ENCODE results near the gene KCNQ4.

KCNQ4 gene

GRCh38 chr1:40802078-40802741 is 18.6 kb downstream of the KCNQ4 start:
- peak; percentile 87 for ATAC-seq
- no peak for TF ChIP-seq ARNTL (CRISPR knock-in tag; IDR thresholded peaks at IDR 0.05; ENCODE audit: borderline replicate concordance, low read depth)
- TF ChIP-seq ZNF70 (CRISPR knock-in tag; IDR thresholded peaks at IDR 0.05): peak; percentile 69; the same call in 1 of the 2 replicates
- TF ChIP-seq CREB5 (CRISPR knock-in tag; IDR thresholded peaks at IDR 0.05; ENCODE audit: low read depth): no peak
- TF ChIP-seq PPARA (CRISPR knock-in tag; IDR thresholded peaks at IDR 0.05; ENCODE audit: borderline replicate concordance): no peak

GRCh38 chr1:40802742-40803113 is 19.1 kb downstream of the KCNQ4 start:
- no peak for TF ChIP-seq TSHZ2 (CRISPR knock-in tag; IDR thresholded peaks at IDR 0.05)
- no peak for TF ChIP-seq POU6F1 (CRISPR knock-in tag; IDR thresholded peaks at IDR 0.05; ENCODE audit: borderline replicate concordance, low read depth)
- no peak for TF ChIP-seq ISL1 (CRISPR knock-in tag; IDR thresholded peaks at IDR 0.05)
- TF ChIP-seq ZC3H10 (CRISPR knock-in tag; IDR thresholded peaks at IDR 0.05): no peak
- no peak for TF ChIP-seq ARNTL (CRISPR knock-in tag; IDR thresholded peaks at IDR 0.05; ENCODE audit: borderline replicate concordance, low read depth)
- TF ChIP-seq TOX (CRISPR knock-in tag; IDR thresholded peaks at IDR 0.05; ENCODE audit: borderline replicate concordance): no peak
- TF ChIP-seq PATZ1 (CRISPR knock-in tag; IDR thresholded peaks at IDR 0.05; ENCODE audit: borderline replicate concordance): no peak
- TF ChIP-seq CREB5 (CRISPR knock-in tag; IDR thresholded peaks at IDR 0.05; ENCODE audit: low read depth): no peak
- TF ChIP-seq OSR1 (CRISPR knock-in tag; IDR thresholded peaks at IDR 0.05): no peak
- TF ChIP-seq ZFP3 (CRISPR knock-in tag; IDR thresholded peaks at IDR 0.05): no peak
- no peak for TF ChIP-seq ZNF70 (CRISPR knock-in tag; IDR thresholded peaks at IDR 0.05)
- no peak for TF ChIP-seq GLIS3 (CRISPR knock-in tag; IDR thresholded peaks at IDR 0.05)
- TF ChIP-seq ZNF8 (CRISPR knock-in tag; IDR thresholded peaks at IDR 0.05): no peak
- TF ChIP-seq CSRNP3 (CRISPR knock-in tag; IDR thresholded peaks at IDR 0.05): no peak
- TF ChIP-seq TCF4 (CRISPR knock-in tag; IDR thresholded peaks at IDR 0.05; ENCODE audit: borderline replicate concordance): no peak
- no peak for TF ChIP-seq CSDC2 (CRISPR knock-in tag; IDR thresholded peaks at IDR 0.05)
- TF ChIP-seq PPARA (CRISPR knock-in tag; IDR thresholded peaks at IDR 0.05; ENCODE audit: borderline replicate concordance): no peak
- no peak; the same call in 2 of the 3 replicates for ATAC-seq

GRCh38 chr1:40803447-40803846 is 19.9 kb downstream of the KCNQ4 start:
- ATAC-seq: no peak
- TF ChIP-seq RARB (CRISPR knock-in tag; IDR thresholded peaks at IDR 0.05): no peak
- TF ChIP-seq BACH2 (CRISPR knock-in tag; IDR thresholded peaks at IDR 0.05; ENCODE audit: borderline replicate concordance): no peak
- no peak for TF ChIP-seq ZFP3 (CRISPR knock-in tag; IDR thresholded peaks at IDR 0.05)
- TF ChIP-seq OSR1 (CRISPR knock-in tag; IDR thresholded peaks at IDR 0.05): no peak
- no peak for TF ChIP-seq ZNF8 (CRISPR knock-in tag; IDR thresholded peaks at IDR 0.05)
- TF ChIP-seq ISL1 (CRISPR knock-in tag; IDR thresholded peaks at IDR 0.05): no peak
- TF ChIP-seq TOX (CRISPR knock-in tag; IDR thresholded peaks at IDR 0.05; ENCODE audit: borderline replicate concordance): no peak
- TF ChIP-seq PPARA (CRISPR knock-in tag; IDR thresholded peaks at IDR 0.05; ENCODE audit: borderline replicate concordance): no peak
- TF ChIP-seq POU6F1 (CRISPR knock-in tag; IDR thresholded peaks at IDR 0.05; ENCODE audit: borderline replicate concordance, low read depth): no peak
